GM18499 (cell line): ENCODE measurements around the gene YWHAH.
"Not testable (repeated sequence)": the region's sequence is repeated elsewhere in the genome, so short reads cannot be mapped to it uniquely, and the experiment has no call there.

Experiments
- ATAC-seq: cut with Tn5 transposase; IDR thresholded peaks from one replicate; pipeline ENCODE4 v1.9.1; 2021; ENCODE audit warnings: moderate number of reproducible peaks; ENCODE audit not compliant: insufficient read depth, unreplicated experiment

The YWHAH gene

DNA sequence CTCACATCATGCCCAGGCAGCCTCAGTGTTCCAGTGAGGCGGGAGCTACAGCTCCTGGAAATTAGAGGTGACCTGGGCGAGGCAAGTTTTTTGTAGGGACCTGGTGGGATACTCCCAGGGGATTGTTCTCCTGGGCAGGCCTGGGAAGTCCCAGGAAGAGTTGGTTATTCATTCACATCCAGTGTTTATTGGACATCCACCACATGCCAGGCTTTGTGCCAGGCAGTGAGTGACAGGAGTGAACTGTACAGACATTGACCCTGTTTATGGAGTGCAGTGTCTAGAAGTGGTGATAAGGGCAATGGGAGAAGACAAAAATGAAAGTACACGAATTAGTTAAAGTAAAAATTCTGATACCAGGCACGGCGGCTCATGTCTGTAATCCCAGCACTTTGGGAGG, 29.4 kb downstream of the YWHAH start:
- no peak for ATAC-seq

DNA sequence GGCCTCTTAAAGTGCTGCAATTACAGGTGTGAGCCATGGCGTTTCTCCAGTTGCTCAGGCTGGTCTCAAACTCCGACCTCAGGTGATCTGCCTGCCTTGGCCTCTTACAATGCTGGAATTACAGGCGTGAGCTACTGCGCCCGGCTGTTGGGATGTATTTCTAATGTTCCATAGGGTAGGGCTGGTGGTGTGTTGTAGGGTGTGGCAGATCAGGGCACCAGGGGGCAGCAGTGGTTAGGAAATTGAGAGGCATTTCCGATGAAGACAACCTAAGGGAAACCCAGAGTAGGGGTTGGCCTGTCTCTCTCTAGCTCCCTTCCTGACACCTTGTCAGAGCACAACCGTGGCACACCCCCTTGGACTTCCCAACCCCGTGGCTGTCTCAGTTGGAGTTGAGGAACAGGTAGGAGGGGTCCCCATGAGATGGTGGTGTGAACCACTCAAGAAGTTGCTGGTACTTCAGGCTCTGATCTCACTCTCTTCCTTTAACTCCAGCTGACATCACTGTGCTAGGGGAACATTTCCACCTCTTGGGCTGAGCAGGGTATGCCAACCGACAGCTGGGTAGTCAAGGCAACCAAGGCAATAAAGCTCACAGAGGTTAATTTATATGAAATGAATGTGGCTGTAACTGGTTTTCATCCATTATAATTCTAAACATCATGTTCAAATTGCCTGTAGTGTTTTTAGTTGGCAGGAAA, 33.0 kb downstream of the YWHAH start:
- no peak for ATAC-seq

DNA sequence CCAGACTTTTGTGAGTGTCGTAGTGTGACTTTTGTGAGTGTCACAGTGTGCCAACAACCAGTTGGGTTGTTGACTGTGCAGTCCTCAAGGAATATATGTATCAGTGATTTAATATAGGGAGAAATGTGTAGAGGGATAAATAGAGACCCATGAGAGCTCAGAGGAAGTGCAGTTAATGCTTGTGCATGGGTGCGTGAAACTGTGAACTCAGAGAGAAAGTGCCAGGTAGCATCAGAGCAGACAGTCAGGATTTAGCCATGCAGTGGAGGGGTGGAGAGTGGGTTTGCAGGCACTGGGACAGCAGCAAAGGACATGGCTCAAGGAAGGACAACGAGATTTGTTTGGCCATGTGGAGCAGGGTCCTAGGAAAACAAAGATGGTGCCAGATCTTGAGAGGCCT, 33.6 kb downstream of the YWHAH start:
- no peak for ATAC-seq

DNA sequence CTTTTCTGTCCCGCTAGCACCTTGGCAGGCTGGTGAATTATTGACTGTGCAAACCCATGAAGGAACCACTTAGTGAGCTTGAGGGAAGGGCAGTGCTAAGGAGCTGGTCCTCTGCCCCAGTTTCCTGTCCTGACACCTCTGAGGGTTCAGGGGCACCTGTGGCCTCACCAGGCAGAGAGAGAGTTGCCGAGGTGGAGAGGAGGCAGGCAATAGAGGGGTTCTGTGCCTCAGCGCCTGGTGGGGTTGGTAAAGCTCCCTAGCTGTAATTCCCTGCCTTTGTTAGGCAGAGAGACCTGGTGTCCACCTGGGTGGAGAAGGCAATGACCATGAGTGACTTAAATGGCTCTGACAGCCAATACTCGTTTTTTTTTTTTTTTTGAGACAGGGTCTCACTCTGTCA, 36.3 kb downstream of the YWHAH start:
- ATAC-seq, result no peak

DNA sequence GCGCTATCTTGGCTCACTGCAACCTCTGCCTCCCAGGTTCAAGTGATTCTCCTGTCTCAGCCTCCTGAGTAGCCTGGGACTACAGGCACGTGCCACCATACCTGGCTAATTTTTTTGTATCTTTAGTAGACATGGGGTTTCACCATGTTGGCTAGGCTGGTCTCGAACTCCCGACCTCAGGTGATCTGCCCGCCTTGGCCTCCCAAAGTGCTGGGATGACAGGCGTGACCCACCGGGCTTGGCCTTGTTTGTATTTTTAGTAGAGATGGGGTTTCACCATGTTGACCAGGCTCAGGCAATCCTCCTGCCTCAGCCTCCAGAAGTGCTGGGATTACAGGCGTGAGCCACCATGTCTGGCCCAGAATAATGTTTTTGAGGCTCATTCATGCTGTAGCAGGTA, 37.6 kb downstream of the YWHAH start:
- ATAC-seq, result not testable (repeated sequence)

DNA sequence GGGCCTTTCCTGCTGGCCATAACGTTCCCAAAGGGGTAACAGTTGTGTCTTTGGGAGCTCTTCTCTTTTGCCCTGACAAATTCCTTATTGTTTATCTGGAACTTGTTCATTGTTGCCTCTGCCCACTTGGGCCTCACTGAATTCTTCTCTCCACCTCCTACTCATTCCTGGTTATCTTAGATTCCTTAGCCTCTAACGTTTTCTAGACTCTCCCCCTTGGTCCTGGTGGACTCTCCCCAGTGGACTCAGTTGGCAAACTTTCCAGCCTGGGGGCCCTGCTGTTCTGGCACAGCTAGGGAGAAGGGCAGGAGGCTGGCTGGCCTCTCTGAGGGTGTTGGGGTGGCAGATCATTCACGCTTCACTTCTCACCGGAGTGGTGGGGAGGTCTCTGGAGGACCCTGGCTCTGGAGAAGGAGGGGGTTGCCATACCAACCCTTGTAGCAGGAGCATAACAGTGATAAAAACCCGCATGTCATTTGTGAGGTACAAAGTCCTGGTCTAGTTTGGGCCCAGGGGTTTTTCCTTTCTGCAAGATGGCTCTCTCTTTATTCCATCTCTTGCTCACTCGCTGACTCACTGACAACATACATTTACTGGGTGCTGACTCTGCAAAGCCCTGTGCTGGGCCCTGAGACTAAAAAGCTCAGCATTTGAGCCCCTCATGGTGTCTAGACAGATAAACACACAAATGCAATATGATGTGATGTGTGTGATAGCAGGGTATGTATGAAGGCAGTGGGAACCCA, 39.7 kb downstream of the YWHAH start:
- no peak for ATAC-seq

DNA sequence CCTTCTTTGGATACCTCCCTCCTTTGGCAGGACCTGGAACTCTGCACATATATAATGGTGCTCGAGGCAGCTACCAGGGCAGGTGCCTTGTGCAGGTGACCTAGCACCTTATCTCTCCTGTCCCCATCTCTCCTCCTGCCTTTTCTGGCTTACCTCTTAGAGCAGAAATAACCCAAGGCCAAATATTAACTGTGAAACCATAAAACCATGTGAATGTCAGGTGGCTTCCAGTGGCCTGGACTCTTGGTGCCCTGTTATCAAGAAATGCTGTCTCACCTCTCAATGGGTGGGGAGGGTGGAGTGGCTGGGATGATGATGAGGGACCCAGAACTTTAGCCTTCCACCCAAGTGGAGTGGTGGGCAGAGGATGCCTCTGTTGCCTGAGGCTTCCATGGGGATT, 42.9 kb downstream of the YWHAH start:
- ATAC-seq, result no peak

DNA sequence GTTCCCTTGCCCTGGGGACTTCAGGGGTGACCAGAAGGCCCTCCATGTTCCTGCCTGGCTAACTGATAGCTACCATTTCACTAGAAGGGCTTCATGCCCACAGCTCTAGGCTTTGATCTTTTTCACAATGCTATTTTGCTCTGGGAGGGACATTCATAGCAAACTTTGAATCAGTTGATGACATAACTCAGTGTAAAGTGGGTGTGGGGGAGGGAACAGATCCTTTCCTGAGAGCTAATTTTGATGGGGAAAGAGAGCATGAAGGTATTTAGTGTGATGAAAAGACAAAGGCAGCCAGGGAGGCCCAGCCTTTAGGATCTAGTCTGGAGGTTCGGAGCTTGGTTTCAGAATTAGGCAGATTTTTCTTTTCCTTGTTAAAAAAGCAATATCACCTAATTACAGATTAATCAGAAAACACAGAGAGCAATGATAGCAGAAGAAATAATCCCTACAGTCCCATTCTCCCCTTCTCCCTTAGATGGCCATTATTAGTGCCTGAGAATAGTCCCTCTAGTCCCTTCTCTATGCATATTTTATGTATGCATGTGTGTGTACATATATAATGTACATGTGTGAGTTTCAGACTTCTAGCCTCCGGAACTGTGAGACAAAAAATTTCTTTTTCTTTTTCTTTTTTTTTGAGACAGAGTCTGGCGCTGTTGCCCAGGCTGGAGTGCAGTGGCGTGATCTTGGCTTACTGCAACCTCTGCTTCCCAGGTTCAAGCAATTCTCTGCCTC, 46.9 kb downstream of the YWHAH start:
- ATAC-seq, result no peak

DNA sequence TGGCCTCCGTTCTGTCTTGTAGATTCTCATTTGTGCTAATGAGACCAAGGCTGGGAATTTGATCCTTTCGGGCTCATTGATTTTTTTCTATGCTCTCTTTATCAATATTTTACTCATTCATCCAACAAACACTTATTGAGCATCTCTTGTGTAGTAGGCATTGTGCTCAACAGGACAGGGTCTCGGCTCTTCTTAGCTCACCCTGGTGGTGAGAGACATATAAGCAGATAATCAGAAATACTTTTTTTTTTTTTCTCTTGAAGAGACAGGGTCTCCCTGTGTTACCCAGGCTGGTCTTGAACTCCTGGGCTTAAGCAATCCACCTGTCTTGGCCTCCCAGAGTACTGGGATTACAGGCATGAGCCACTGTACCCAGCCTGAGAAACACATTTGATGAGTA, 50.7 kb downstream of the YWHAH start:
- no peak for ATAC-seq

DNA sequence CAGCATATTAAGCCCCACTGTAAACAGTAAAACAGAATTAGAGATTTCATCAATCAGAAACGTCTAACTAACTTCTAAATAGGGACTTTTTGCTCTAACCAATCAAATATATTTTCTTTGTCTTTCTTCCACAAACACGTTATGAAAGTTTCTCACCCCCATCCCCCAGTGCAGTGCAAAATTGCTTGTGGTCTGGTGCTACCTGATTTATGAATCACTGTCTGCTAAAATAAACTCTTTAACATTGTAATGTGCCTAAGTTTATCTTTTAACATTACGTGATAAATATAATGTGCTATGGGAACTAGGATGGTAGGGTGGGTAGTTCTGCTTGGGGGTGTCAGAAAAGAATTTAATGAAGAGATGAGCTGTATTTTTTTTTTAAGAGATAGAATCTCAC, 51.5 kb downstream of the YWHAH start:
- ATAC-seq, result no peak

DNA sequence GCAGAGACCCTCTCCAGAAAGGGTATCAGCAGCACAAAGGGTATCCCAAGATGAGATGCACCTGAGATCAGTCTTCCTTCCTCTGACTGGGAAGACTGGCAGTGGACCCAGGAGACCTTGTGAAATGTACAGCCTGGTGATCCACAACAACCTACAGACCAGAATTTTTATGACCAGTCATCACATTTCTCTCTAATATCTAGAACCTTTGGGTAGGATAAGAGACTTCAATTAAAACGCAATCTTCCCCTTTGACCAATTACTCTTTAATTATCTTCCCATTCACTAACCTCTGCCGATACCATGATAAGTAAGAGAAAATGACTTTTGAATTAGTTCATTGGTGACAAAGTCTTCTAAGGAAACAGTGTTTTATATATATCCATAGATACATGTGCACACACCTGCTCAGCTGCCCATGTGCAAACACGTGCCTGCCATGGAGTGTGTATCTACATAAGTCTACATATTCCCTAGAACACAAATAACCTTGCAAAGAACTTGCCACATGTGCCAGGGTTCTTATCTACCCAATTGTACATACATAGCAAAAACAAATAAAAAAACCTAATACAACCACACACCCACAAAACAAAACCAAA, 54.5 kb downstream of the YWHAH start:
- no peak for ATAC-seq

DNA sequence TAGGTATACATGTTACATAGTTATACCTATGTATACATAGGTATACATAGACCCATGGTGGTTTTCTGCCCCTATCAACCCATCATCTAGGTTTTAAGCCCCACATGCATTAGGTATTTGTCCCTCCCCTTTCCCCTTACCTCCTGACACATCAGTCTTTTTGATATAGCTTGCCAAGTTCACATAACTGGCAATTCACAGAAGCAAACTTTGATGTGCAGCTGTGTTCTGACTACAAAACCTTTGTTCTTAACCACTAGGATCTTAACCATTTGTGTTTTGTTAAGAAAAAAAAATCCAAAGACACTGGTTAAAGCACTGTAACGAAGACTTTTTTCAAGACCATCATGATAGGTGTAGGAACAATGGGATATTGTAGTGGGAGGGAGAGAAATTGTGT, 55.8 kb downstream of the YWHAH start:
- ATAC-seq, result no peak

DNA sequence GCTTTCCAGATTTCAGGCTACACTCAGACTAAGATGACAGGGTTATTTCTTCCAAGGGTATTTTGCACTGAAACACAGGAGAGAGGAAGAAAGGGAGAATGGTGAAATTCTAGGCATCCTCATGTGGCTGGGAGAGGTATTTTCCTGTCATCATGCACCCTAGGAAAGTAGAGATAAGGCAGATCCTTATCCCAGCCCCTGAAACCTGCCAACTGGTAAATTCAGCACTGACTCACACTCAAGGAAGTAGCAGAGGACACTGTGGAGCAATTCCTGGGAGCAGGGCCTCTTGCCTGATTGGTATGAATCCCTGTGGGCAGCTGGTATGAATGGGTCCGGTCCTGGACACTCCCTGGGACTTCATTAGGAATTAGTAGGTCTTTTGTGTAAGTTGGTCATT, 61.1 kb downstream of the YWHAH start:
- ATAC-seq, result no peak
